ENCODE results near the gene FOXK2. TPM values are rescaled to one million over a fixed set of nuclear protein-coding genes. Genes with fewer than 3 reads are reported as not detected.

FOXK2 gene
- total RNA-seq, 2 donors from 2014 or later, result 34.8 to 85.1 TPM

DNA sequence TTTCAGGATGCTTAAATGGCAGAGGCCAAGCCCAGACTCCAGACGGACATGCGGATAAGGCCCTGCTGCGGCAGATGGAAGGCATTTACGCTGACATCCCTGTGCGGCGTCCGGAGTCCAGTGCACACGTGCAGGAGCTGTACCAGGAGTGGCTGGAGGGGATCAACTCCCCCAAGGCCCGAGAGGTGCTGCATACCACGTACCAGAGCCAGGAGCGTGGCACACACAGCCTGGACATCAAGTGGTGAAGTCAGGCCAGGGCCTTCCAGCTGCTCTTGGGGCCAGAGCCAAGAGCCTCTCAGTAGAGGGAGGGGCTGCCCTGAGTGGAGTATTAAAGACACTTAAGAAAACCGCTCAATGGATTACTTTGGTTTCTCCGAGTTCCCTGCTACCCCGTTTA, 31.6 kb upstream of the FOXK2 start:
- DNase-seq (ENCODE audit: low spot score), result no peak
- H3K27me3 ChIP-seq (replicated peaks; ENCODE audit: insufficient read depth), result no peaks in the 10 kb centered on the region
- no peaks in the 10 kb centered on the region for H3K9me3 ChIP-seq
- H3K4me3 ChIP-seq, result no peak overlapping the region
- peaks cover 34% of the 10 kb centered on the region for H3K36me3 ChIP-seq
- H3K27ac ChIP-seq, result peak overlapping the region; percentile 88 to 97
- peaks cover 0 to 27% of the 10 kb centered on the region in 2 donors for H3K4me1 ChIP-seq (ENCODE audit: control insufficient read depth in 1 of 2, low read depth in 2 of 2)
- no peak for ATAC-seq (ENCODE audit: insufficient number of reproducible peaks, low FRiP score, low read depth)
- no peak for TF ChIP-seq CTCF (IDR thresholded peaks at IDR 0.05)

GRCh38 chr17:82489117-82489516, 30.4 kb upstream of the FOXK2 start:
- H3K27ac ChIP-seq, result peak overlapping the region; percentile 88 to 97
- no peaks in the 10 kb centered on the region for H3K27me3 ChIP-seq (replicated peaks; ENCODE audit: insufficient read depth)
- peaks cover 2 to 39% of the 10 kb centered on the region in 2 donors for H3K4me1 ChIP-seq (ENCODE audit: control insufficient read depth in 1 of 2, low read depth in 2 of 2)
- H3K9me3 ChIP-seq, result no peaks in the 10 kb centered on the region
- ATAC-seq (ENCODE audit: insufficient number of reproducible peaks, low FRiP score, low read depth) (peak; percentile 79), DNase-seq (ENCODE audit: low spot score) (peak; percentile 79)
- peaks cover 23% of the 10 kb centered on the region for H3K36me3 ChIP-seq
- H3K4me3 ChIP-seq, result no peak overlapping the region
- no peak for TF ChIP-seq CTCF (IDR thresholded peaks at IDR 0.05)

DNA sequence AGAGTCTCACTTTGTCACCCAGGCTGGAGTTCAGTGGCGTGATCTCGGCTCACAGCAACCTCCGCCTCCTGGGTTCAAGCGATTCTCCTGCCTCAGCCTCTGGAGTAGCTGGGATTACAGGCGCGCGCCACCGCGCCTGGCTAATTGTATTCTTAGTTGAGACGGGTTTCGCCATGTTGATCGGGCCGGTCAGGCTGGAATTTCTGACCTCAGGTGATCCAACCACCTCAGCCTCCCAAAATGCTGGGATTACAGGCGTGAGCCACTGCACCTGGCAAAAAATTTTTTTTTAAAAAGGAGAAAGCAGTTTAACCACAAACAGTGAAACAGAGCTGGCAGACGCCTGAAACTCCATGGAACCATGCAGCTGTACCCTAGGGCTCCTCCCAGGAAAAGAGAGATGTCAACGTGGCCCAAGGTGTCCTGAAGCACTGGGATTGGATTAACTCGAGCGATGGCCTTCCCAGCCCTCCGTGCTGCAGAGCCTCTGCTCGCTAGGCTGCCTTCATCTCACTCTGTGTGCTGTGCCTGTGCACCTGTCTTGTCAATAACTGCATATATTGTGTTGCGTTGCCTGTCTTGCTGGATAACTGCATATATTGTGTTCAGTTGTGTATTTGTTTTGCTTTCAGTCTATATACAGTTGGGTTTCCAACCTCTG, 29.6 kb upstream of the FOXK2 start:
- DNase-seq (ENCODE audit: low spot score) (no peak), ATAC-seq (ENCODE audit: insufficient number of reproducible peaks, low FRiP score, low read depth) (no peak)
- Histone ChIP-seq H3K36me3 (peaks cover 14% of the 10 kb centered on the region), H3K4me1 (ENCODE audit: control insufficient read depth in 1 of 2, low read depth in 2 of 2) (peaks cover 3 to 43% of the 10 kb centered on the region in 2 donors), H3K9me3 (no peaks in the 10 kb centered on the region), H3K27ac (peak overlapping the region; percentile 88 to 97), H3K27me3 (replicated peaks; ENCODE audit: insufficient read depth) (no peaks in the 10 kb centered on the region), H3K4me3 (no peak overlapping the region)
- no peak for TF ChIP-seq CTCF (IDR thresholded peaks at IDR 0.05)

GRCh38 chr17:82490512-82491195, 28.9 kb upstream of the FOXK2 start:
- Histone ChIP-seq H3K4me1 (ENCODE audit: control insufficient read depth in 1 of 2, low read depth in 2 of 2) (peaks cover 3 to 43% of the 10 kb centered on the region in 2 donors), H3K9me3 (no peaks in the 10 kb centered on the region), H3K4me3 (no peak overlapping the region), H3K27me3 (replicated peaks; ENCODE audit: insufficient read depth) (no peaks in the 10 kb centered on the region), H3K36me3 (peaks cover 8% of the 10 kb centered on the region), H3K27ac (peak overlapping the region; percentile 88 to 97)
- ATAC-seq (ENCODE audit: insufficient number of reproducible peaks, low FRiP score, low read depth) (no peak), DNase-seq (ENCODE audit: low spot score) (no peak)
- TF ChIP-seq CTCF (IDR thresholded peaks at IDR 0.05), result no peak

DNA sequence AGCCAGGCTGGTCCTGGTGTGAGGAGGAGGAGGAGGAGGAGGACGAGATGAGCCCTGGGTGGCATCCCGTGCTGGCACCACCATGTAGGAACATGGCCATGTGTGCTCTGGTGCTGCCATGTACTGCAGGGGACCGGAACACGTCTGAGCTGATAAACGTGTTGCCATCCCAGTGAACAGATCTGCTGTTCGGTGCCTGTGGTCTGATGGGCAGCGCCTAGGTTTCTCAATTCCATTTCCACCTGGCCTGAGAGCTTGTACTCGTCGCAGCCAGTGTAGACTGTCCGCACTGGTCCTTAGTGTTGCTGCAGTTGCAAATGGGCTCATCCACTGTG, 28.4 kb upstream of the FOXK2 start:
- H3K4me1 ChIP-seq (ENCODE audit: control insufficient read depth in 1 of 2, low read depth in 2 of 2), result peaks cover 3 to 43% of the 10 kb centered on the region in 2 donors
- no peaks in the 10 kb centered on the region for H3K9me3 ChIP-seq
- H3K36me3 ChIP-seq, result peaks cover 3% of the 10 kb centered on the region
- TF ChIP-seq CTCF (IDR thresholded peaks at IDR 0.05), result no peak
- no peaks in the 10 kb centered on the region for H3K27me3 ChIP-seq (replicated peaks; ENCODE audit: insufficient read depth)
- no peak overlapping the region for H3K4me3 ChIP-seq
- no peak for ATAC-seq (ENCODE audit: insufficient number of reproducible peaks, low FRiP score, low read depth)
- H3K27ac ChIP-seq, result peak overlapping the region in 1 of 2 donors; percentile 97
- DNase-seq (ENCODE audit: low spot score), result no peak

All from thoracic aorta (tissue), 2 donors.